ENCODE measurements around the gene MRM3. TPM values are rescaled to one million over a fixed set of nuclear protein-coding genes. Genes with fewer than 3 reads are reported as not detected.
"Not testable (repeated sequence)": the region's sequence is repeated elsewhere in the genome, so short reads cannot be mapped to it uniquely, and the experiment has no call there.

Gene MRM3
- total RNA-seq, 4 donors from 2014 or later, result 17.4 to 25.9 (median 23.9) TPM

DNA sequence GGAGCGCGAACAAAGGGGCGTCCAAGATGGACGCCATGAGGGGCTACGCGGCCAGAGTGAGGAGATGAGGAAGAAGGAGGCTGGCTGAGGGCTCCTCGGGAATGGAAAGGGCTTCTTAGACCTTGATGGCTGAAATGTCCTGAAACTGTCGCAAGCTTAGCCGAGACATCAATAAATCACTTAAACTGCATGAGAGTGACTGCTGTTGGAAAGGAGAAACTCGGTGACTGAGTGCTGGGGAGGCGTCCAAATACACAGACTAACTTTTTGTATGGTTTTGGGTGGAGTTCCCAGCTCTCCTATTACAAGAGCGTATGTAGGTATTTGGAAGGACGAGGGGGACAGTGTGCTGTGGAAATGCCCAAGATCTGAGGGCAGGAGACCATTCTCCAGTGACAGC is 28.7 kb upstream of the MRM3 start:
- DNase-seq (ENCODE audit: extremely low spot score), result no peak
- Histone ChIP-seq H3K4me3 (no peak overlapping the region), H3K27ac (replicated peaks in 1 of 4) (peak overlapping the region; percentile 31 to 48 (median 40)), H3K27me3 (no peaks in the 10 kb centered on the region), H3K9me3 (no peaks in the 10 kb centered on the region), H3K36me3 (peaks cover 0 to 22% (median 17%) of the 10 kb centered on the region in 4 donors), H3K4me1 (peaks cover 14 to 38% (median 24%) of the 10 kb centered on the region in 4 donors)
- intact Hi-C loops (cut with DNase I), result loop anchor here (5.0 kb wide), 1 partner anchor 36 kb away; no protein-coding TSS in a partner anchor
- WGBS, result 93% methylated on average over 13 of the region's 13 CpGs
- TF ChIP-seq EP300 (IDR thresholded peaks at IDR 0.05) (no peak), CTCF (IDR thresholded peaks at IDR 0.05) (no peak), POLR2AphosphoS5 (IDR thresholded peaks at IDR 0.05) (no peak), POLR2A (IDR thresholded peaks at IDR 0.05; ENCODE audit: low read depth) (no peak)

DNA sequence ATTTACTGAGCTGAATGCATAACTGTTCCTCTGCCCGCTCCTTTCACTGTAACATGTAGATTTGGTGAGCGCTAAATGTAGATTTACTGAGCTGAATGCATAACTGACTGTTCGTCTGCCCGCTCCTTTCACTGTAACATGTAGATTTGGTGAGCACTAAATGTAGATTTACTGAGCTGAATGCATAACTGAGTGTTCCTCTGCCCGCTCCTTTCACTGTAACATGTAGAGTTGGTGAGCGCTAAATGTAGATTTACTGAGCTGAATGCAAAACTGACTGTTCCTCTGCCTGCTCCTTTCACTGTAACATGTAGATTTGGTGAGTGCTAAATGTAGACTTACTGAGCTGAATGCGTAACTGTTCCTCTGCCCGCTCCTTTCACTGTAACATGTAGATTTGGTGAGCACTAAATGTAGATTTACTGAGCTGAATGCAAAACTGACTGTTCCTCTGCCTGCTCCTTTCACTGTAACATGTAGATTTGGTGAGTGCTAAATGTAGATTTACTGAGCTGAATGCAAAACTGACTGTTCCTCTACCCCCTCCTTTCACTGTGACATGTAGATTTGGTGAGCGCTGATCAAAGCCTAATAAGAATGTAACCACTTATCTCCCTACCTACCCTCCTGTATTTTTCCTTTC is 26.7 kb upstream of the MRM3 start:
- H3K4me3 ChIP-seq; intact Hi-C loops (cut with DNase I); DNase-seq (ENCODE audit: extremely low spot score); H3K9me3 ChIP-seq; H3K27me3 ChIP-seq: not testable (repeated sequence)
- peak overlapping the region in 1 of 4 donors; percentile 3 for H3K27ac ChIP-seq (replicated peaks in 1 of 4)
- peaks cover 11 to 28% (median 20%) of the 10 kb centered on the region in 4 donors for H3K4me1 ChIP-seq
- H3K36me3 ChIP-seq, result peaks cover 0 to 41% (median 24%) of the 10 kb centered on the region in 4 donors
- 97% methylated on average over 9 of the region's 9 CpGs for WGBS

DNA sequence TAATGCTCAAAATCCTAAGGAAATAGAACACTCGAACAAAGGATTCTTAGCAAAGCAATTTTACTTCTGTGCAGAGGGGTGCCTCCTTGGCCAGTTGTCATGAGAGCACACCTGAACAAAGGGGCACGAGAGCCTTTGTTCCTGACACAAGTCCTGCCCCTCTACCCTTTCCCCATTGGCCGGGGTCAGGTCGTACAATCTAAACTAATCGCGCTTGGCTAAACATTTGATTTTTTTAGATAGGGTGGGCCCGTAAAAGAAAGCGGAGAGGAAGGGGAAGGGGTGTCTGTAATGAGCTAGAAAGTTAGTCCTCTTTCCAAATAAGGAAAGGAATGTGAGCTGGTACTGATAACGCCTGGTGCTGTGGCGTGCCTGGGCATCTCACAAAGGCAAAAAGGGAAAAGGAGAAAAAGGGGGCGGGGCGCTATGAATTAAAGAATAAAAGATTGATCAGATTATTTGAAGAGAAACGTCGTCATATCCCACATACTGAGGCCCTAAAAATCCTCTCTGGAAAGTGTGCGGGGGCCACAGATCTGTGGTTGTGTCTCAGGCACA is 26.1 kb upstream of the MRM3 start:
- H3K9me3 ChIP-seq; DNase-seq (ENCODE audit: extremely low spot score); intact Hi-C loops (cut with DNase I); H3K4me3 ChIP-seq; H3K27me3 ChIP-seq: not testable (repeated sequence)
- 63% methylated on average over 15 of the region's 15 CpGs for WGBS
- Histone ChIP-seq H3K36me3 (peaks cover 0 to 47% (median 31%) of the 10 kb centered on the region in 4 donors), H3K4me1 (peaks cover 4 to 21% (median 13%) of the 10 kb centered on the region in 4 donors), H3K27ac (replicated peaks in 1 of 4) (peak overlapping the region in 3 of 4 donors; percentile 3 to 32 (median 29))

- TF ChIP-seq POLR2A (IDR thresholded peaks at IDR 0.05; ENCODE audit: low read depth), result no peak
- no peak for TF ChIP-seq EP300 (IDR thresholded peaks at IDR 0.05)
- no peak for TF ChIP-seq POLR2AphosphoS5 (IDR thresholded peaks at IDR 0.05)
- no peak for TF ChIP-seq CTCF (IDR thresholded peaks at IDR 0.05)
- no peak overlapping the region for H3K4me3 ChIP-seq
- intact Hi-C loops (cut with DNase I), result no loop called here
- no peaks in the 10 kb centered on the region for H3K9me3 ChIP-seq
- WGBS, result 83% methylated on average over 5 of the region's 5 CpGs
- H3K27me3 ChIP-seq, result no peaks in the 10 kb centered on the region
- H3K36me3 ChIP-seq, result peaks cover 7 to 86% (median 65%) of the 10 kb centered on the region in 4 donors
- peaks cover 0 to 7% (median 0%) of the 10 kb centered on the region in 4 donors for H3K4me1 ChIP-seq
- no peak for DNase-seq (ENCODE audit: extremely low spot score)
- H3K27ac ChIP-seq (replicated peaks in 1 of 4), result no peak overlapping the region
Observed at GRCh38 chr17:759964-760363, 22.2 kb upstream of the MRM3 start.

DNA sequence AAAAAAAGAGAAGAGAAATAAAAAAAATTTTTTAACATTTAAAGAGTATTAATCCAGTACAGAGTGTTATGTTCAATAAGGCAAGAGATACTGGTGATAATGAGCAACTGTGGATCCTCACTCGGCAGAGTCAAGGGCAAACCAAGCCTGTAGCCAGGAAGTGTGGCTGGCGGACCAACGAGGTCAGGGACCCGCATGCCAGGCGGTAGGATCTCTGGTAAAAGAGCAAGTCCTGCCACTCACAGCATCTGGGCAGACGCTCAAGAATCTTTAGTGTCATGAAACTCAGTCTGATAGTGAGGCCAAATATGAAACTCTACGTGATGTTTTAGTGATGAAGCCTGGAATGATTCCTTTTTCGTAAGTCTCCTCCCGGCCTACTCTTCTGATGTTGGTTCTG is 21.8 kb upstream of the MRM3 start:
- Histone ChIP-seq H3K9me3 (no peaks in the 10 kb centered on the region), H3K4me3 (no peak overlapping the region), H3K27ac (replicated peaks in 1 of 4) (no peak overlapping the region), H3K36me3 (peaks cover 10 to 90% (median 69%) of the 10 kb centered on the region in 4 donors), H3K27me3 (no peaks in the 10 kb centered on the region), H3K4me1 (peaks cover 0 to 7% (median 0%) of the 10 kb centered on the region in 4 donors)
- intact Hi-C loops (cut with DNase I), result no loop called here
- DNase-seq (ENCODE audit: extremely low spot score), result no peak
- 85% methylated on average over 9 of the region's 9 CpGs for WGBS
- no peak for TF ChIP-seq CTCF (IDR thresholded peaks at IDR 0.05)
- no peak for TF ChIP-seq EP300 (IDR thresholded peaks at IDR 0.05)
- TF ChIP-seq POLR2A (IDR thresholded peaks at IDR 0.05; ENCODE audit: low read depth), result no peak
- TF ChIP-seq POLR2AphosphoS5 (IDR thresholded peaks at IDR 0.05), result no peak

All from esophagus muscularis mucosa (tissue), 4 donors.